G401 (cell line): ENCODE data around the gene KCTD11. TPM values are rescaled to one million over a fixed set of nuclear protein-coding genes. Genes with fewer than 3 reads are reported as not detected.
"Not testable (repeated sequence)": the region's sequence is repeated elsewhere in the genome, so short reads cannot be mapped to it uniquely, and the experiment has no call there.

ENCODE experiments used
- DNase-seq: peaks from one replicate; pipeline ENCODE4 v3.0.0-alpha.2; 2015; ENCODE audit warnings: low spot score
- in situ Hi-C: cut with HindIII; loops from 2 replicates; pipeline ENCODE4 v1.10.0; 2016; ENCODE audit warnings: low sequenced_read_pairs, mixed read lengths
- total RNA-seq: library from RNA; depleted of rRNA; stranded (reverse); fragments of >200 nt; shearing (Covaris generic); gene quantifications from 2 replicates; pipeline ENCODE4 v1.2.3, GENCODE V29; 2014

Gene KCTD11
- total RNA-seq, 1 experiment from 2014 or later, result 14.3 TPM

GRCh38 chr17:7361906-7362305 lies 9.9 kb downstream of the KCTD11 start:
- in situ Hi-C loops, result no loop called here
- no peak for DNase-seq

GRCh38 chr17:7363311-7363710 lies 11.3 kb downstream of the KCTD11 start:
- no peak for DNase-seq
- in situ Hi-C loops, result no loop called here

GRCh38 chr17:7365963-7366362 lies 14.0 kb downstream of the KCTD11 start:
- in situ Hi-C loops, DNase-seq: not testable (repeated sequence)

- no peak for DNase-seq
- in situ Hi-C loops, result no loop called here
Measured at GRCh38 chr17:7367083-7367482, 15.1 kb downstream of the KCTD11 start.

GRCh38 chr17:7367918-7368598 lies 16.1 kb downstream of the KCTD11 start:
- no peak for DNase-seq
- in situ Hi-C loops, result no loop called here

- in situ Hi-C loops, DNase-seq: not testable (repeated sequence)
Measured at GRCh38 chr17:7368599-7368994, 16.6 kb downstream of the KCTD11 start.

GRCh38 chr17:7369825-7370224 lies 17.9 kb downstream of the KCTD11 start:
- in situ Hi-C loops, result no loop called here
- DNase-seq, result no peak

- no peak for DNase-seq
- in situ Hi-C loops, result no loop called here
Measured at GRCh38 chr17:7370853-7371252, 18.9 kb downstream of the KCTD11 start.

GRCh38 chr17:7374353-7374752 lies 22.4 kb downstream of the KCTD11 start:
- no peak for DNase-seq
- in situ Hi-C loops, result no loop called here

- DNase-seq, result no peak
- in situ Hi-C loops, result loop anchor here (25.0 kb wide), 1 partner anchor 108 kb away; the partner anchor contains the start of genes POLR2A, SLC35G6 and ZBTB4
Measured at GRCh38 chr17:7379134-7379533, 27.2 kb downstream of the KCTD11 start.

- in situ Hi-C loops, result loop anchor here (25.0 kb wide), 1 partner anchor 107 kb away; the partner anchor contains the start of genes POLR2A, SLC35G6 and ZBTB4
- DNase-seq, result peak; percentile 50
Measured at GRCh38 chr17:7380321-7380720, 28.4 kb downstream of the KCTD11 start.

GRCh38 chr17:7380855-7381683 lies 29.1 kb downstream of the KCTD11 start, which contains the start of gene TNK1:
TSS of gene TNK1 (plus strand) at chr17:7381089. CDS start at chr17:7382927, 1,838 bp downstream.
- in situ Hi-C loops, result loop anchor here (25.0 kb wide), 1 partner anchor 106 kb away; the partner anchor contains the start of genes POLR2A, SLC35G6 and ZBTB4
- peak; percentile 69 for DNase-seq

- no peak for DNase-seq
- in situ Hi-C loops, result loop anchor here (25.0 kb wide), 1 partner anchor 104 kb away; the partner anchor contains the start of genes POLR2A, SLC35G6 and ZBTB4
Measured at GRCh38 chr17:7382901-7383300, 30.9 kb downstream of the KCTD11 start.

- in situ Hi-C loops, result loop anchor here (25.0 kb wide), 1 partner anchor 104 kb away; the partner anchor contains the start of genes POLR2A, SLC35G6 and ZBTB4
- no peak for DNase-seq
Measured at GRCh38 chr17:7383371-7383741, 31.4 kb downstream of the KCTD11 start.

- peak; percentile 77 for DNase-seq
- in situ Hi-C loops, result loop anchor here (25.0 kb wide), 1 partner anchor 103 kb away; the partner anchor contains the start of genes POLR2A, SLC35G6 and ZBTB4
Measured at GRCh38 chr17:7383742-7384488, 32.0 kb downstream of the KCTD11 start.

GRCh38 chr17:7384489-7385081 lies 32.6 kb downstream of the KCTD11 start:
- in situ Hi-C loops, result loop anchor here (25.0 kb wide), 1 partner anchor 103 kb away; the partner anchor contains the start of genes POLR2A, SLC35G6 and ZBTB4
- DNase-seq, result no peak

GRCh38 chr17:7388856-7389255 lies 36.9 kb downstream of the KCTD11 start:
- in situ Hi-C loops, result loop anchor here (25.0 kb wide), 1 partner anchor 98 kb away; the partner anchor contains the start of genes POLR2A, SLC35G6 and ZBTB4
- no peak for DNase-seq
